ENCODE data around the gene TM7SF2.
A peak's percentile ranks its signal among the peaks of the same experiment; 100 is the strongest.

The TM7SF2 gene

GRCh38 chr11:65133724-65134123, 22.1 kb downstream of the TM7SF2 start:
- TF ChIP-seq MYC (IDR thresholded peaks at IDR 0.05; ENCODE audit: low read depth, low read length) (no peak), MAX (IDR thresholded peaks at IDR 0.05; ENCODE audit: low read depth, low read length) (no peak), CTCF (IDR thresholded peaks at IDR 0.05; ENCODE audit: low read depth, low read length) (no peak), POLR2A (IDR thresholded peaks at IDR 0.05; ENCODE audit: extremely low read depth, insufficient read length) (no peak)
- no peak for DNase-seq (ENCODE audit: low read depth)

GRCh38 chr11:65134240-65134951, 22.7 kb downstream of the TM7SF2 start, which contains the start of gene SYVN1:
SYVN1 (minus strand) TSS chr11:65134519; CDS start chr11:65133601, 918 bp downstream.
- peak within 1 kb of the TSS; percentile 86 for H3K4me3 ChIP-seq (ENCODE audit: low read depth, low read length)
- peak; percentile 92 for DNase-seq (ENCODE audit: low read depth)
- TF ChIP-seq MYC (IDR thresholded peaks at IDR 0.05; ENCODE audit: low read depth, low read length) (peak; percentile 79), CTCF (IDR thresholded peaks at IDR 0.05; ENCODE audit: low read depth, low read length) (no peak), POLR2A (IDR thresholded peaks at IDR 0.05; ENCODE audit: extremely low read depth, insufficient read length) (peak; percentile 86), MAX (IDR thresholded peaks at IDR 0.05; ENCODE audit: low read depth, low read length) (peak; percentile 59)

More at GRCh38 chr11:65133724-65134123, 22.1 kb downstream of the TM7SF2 start:
- H3K4me3 ChIP-seq (ENCODE audit: low read depth, low read length): peak overlapping the region; percentile 86

- TF ChIP-seq MYC (IDR thresholded peaks at IDR 0.05; ENCODE audit: low read depth, low read length): peak; percentile 19; the same call in 1 of the 2 replicates
- no peak for TF ChIP-seq CTCF (IDR thresholded peaks at IDR 0.05; ENCODE audit: low read depth, low read length)
- peak; percentile 62; the same call in 1 of the 2 replicates for TF ChIP-seq MAX (IDR thresholded peaks at IDR 0.05; ENCODE audit: low read depth, low read length)
- TF ChIP-seq POLR2A (IDR thresholded peaks at IDR 0.05; ENCODE audit: extremely low read depth, insufficient read length): peak; percentile 80
- peak; percentile 97 for DNase-seq (ENCODE audit: low read depth)
- peak overlapping the region; percentile 86 for H3K4me3 ChIP-seq (ENCODE audit: low read depth, low read length)
Observed at GRCh38 chr11:65134952-65135632, 23.4 kb downstream of the TM7SF2 start.

GRCh38 chr11:65135633-65136145, 24.0 kb downstream of the TM7SF2 start:
- no peak for DNase-seq (ENCODE audit: low read depth)
- TF ChIP-seq CTCF (IDR thresholded peaks at IDR 0.05; ENCODE audit: low read depth, low read length): no peak
- TF ChIP-seq POLR2A (IDR thresholded peaks at IDR 0.05; ENCODE audit: extremely low read depth, insufficient read length): no peak
- no peak for TF ChIP-seq MAX (IDR thresholded peaks at IDR 0.05; ENCODE audit: low read depth, low read length)
- no peak for TF ChIP-seq MYC (IDR thresholded peaks at IDR 0.05; ENCODE audit: low read depth, low read length)
- H3K4me3 ChIP-seq (ENCODE audit: low read depth, low read length): peak overlapping the region; percentile 86

- DNase-seq (ENCODE audit: low read depth): no peak
- TF ChIP-seq POLR2A (IDR thresholded peaks at IDR 0.05; ENCODE audit: extremely low read depth, insufficient read length): no peak
- no peak for TF ChIP-seq MYC (IDR thresholded peaks at IDR 0.05; ENCODE audit: low read depth, low read length)
- no peak for TF ChIP-seq CTCF (IDR thresholded peaks at IDR 0.05; ENCODE audit: low read depth, low read length)
- no peak for TF ChIP-seq MAX (IDR thresholded peaks at IDR 0.05; ENCODE audit: low read depth, low read length)
- H3K4me3 ChIP-seq (ENCODE audit: low read depth, low read length): no peak overlapping the region
Observed at GRCh38 chr11:65136515-65137096, 24.9 kb downstream of the TM7SF2 start.
